ENCODE data around the gene CFAP61. TPM values are rescaled to one million over a fixed set of nuclear protein-coding genes. Genes with fewer than 3 reads are reported as not detected.

Gene CFAP61
- total RNA-seq, 1 experiment from 2014 or later: 0.19 TPM

- no peaks in the 10 kb centered on the region for H3K9me2 ChIP-seq (replicated peaks; ENCODE audit: insufficient read depth, low read length)
Observed at GRCh38 chr20:20139403-20139802, 87.1 kb downstream of the CFAP61 start.

GRCh38 chr20:20143165-20143564 is 90.8 kb downstream of the CFAP61 start:
- H3K9me2 ChIP-seq (replicated peaks; ENCODE audit: insufficient read depth, low read length): no peaks in the 10 kb centered on the region
- H3K4me3 ChIP-seq (ENCODE audit: low read length): no peak overlapping the region
- no peak for DNase-seq

More at GRCh38 chr20:20139403-20139802, 87.1 kb downstream of the CFAP61 start:
- no peak overlapping the region for H2AFZ ChIP-seq (ENCODE audit: low read length)
- no peaks in the 10 kb centered on the region for H4K20me1 ChIP-seq (ENCODE audit: insufficient read depth, low read depth, low read length)
- no peaks in the 10 kb centered on the region for H3K4me1 ChIP-seq (ENCODE audit: low read length)
- DNase-seq: no peak
- 0 out of 2 replicates have a peak, but pooled peaks cover 6% of the 10 kb centered on the region for H3K9me3 ChIP-seq (ENCODE audit: low read length)
- H3K4me2 ChIP-seq (ENCODE audit: low read depth, low read length, poor library complexity, severe bottlenecking): no peak overlapping the region
- H3K36me3 ChIP-seq (ENCODE audit: insufficient read depth, low read length): no peaks in the 10 kb centered on the region
- no peak overlapping the region for H3K27ac ChIP-seq (ENCODE audit: low read length)
- no peak overlapping the region for H3K4me3 ChIP-seq (ENCODE audit: low read length)
- H3K79me2 ChIP-seq (ENCODE audit: low read length): no peaks in the 10 kb centered on the region
- H3K9ac ChIP-seq (ENCODE audit: low read length): no peak overlapping the region
- H3K27me3 ChIP-seq (ENCODE audit: low read length): no peaks in the 10 kb centered on the region

GRCh38 chr20:20143646-20144045 is 91.3 kb downstream of the CFAP61 start:
- H3K27ac ChIP-seq (ENCODE audit: low read length): no peak overlapping the region
- H3K9me3 ChIP-seq (ENCODE audit: low read length): no peaks in the 10 kb centered on the region
- no peaks in the 10 kb centered on the region for H4K20me1 ChIP-seq (ENCODE audit: insufficient read depth, low read depth, low read length)
- no peak overlapping the region for H3K4me3 ChIP-seq (ENCODE audit: low read length)
- H2AFZ ChIP-seq (ENCODE audit: low read length): no peak overlapping the region
- H3K4me1 ChIP-seq (ENCODE audit: low read length): no peaks in the 10 kb centered on the region
- H3K36me3 ChIP-seq (ENCODE audit: insufficient read depth, low read length): no peaks in the 10 kb centered on the region
- H3K9ac ChIP-seq (ENCODE audit: low read length): no peak overlapping the region
- no peaks in the 10 kb centered on the region for H3K9me2 ChIP-seq (replicated peaks; ENCODE audit: insufficient read depth, low read length)
- H3K27me3 ChIP-seq (ENCODE audit: low read length): no peaks in the 10 kb centered on the region
- no peak for DNase-seq
- no peaks in the 10 kb centered on the region for H3K79me2 ChIP-seq (ENCODE audit: low read length)
- H3K4me2 ChIP-seq (ENCODE audit: low read depth, low read length, poor library complexity, severe bottlenecking): no peak overlapping the region

More at GRCh38 chr20:20143165-20143564, 90.8 kb downstream of the CFAP61 start:
- Histone ChIP-seq H3K27ac (ENCODE audit: low read length) (no peak overlapping the region), H3K4me1 (ENCODE audit: low read length) (no peaks in the 10 kb centered on the region), H3K27me3 (ENCODE audit: low read length) (no peaks in the 10 kb centered on the region), H3K79me2 (ENCODE audit: low read length) (no peaks in the 10 kb centered on the region), H3K9ac (ENCODE audit: low read length) (no peak overlapping the region), H4K20me1 (ENCODE audit: insufficient read depth, low read depth, low read length) (no peaks in the 10 kb centered on the region), H3K9me3 (ENCODE audit: low read length) (no peaks in the 10 kb centered on the region), H3K36me3 (ENCODE audit: insufficient read depth, low read length) (no peaks in the 10 kb centered on the region), H2AFZ (ENCODE audit: low read length) (no peak overlapping the region), H3K4me2 (ENCODE audit: low read depth, low read length, poor library complexity, severe bottlenecking) (no peak overlapping the region)

- no peak overlapping the region for H3K4me2 ChIP-seq (ENCODE audit: low read depth, low read length, poor library complexity, severe bottlenecking)
- no peaks in the 10 kb centered on the region for H3K36me3 ChIP-seq (ENCODE audit: insufficient read depth, low read length)
- H2AFZ ChIP-seq (ENCODE audit: low read length): no peak overlapping the region
Observed at GRCh38 chr20:20148779-20149178, 96.4 kb downstream of the CFAP61 start.

GRCh38 chr20:20150241-20150640 is 97.9 kb downstream of the CFAP61 start:
- Histone ChIP-seq H2AFZ (ENCODE audit: low read length) (no peak overlapping the region), H3K4me1 (ENCODE audit: low read length) (no peaks in the 10 kb centered on the region), H3K79me2 (ENCODE audit: low read length) (no peaks in the 10 kb centered on the region), H3K27me3 (ENCODE audit: low read length) (no peaks in the 10 kb centered on the region), H3K27ac (ENCODE audit: low read length) (no peak overlapping the region), H3K36me3 (ENCODE audit: insufficient read depth, low read length) (no peaks in the 10 kb centered on the region), H3K9me3 (ENCODE audit: low read length) (no peaks in the 10 kb centered on the region), H3K9me2 (replicated peaks; ENCODE audit: insufficient read depth, low read length) (no peaks in the 10 kb centered on the region), H3K4me2 (ENCODE audit: low read depth, low read length, poor library complexity, severe bottlenecking) (no peak overlapping the region), H3K9ac (ENCODE audit: low read length) (no peak overlapping the region), H4K20me1 (ENCODE audit: insufficient read depth, low read depth, low read length) (no peaks in the 10 kb centered on the region), H3K4me3 (ENCODE audit: low read length) (no peak overlapping the region)
- no peak for DNase-seq

More at GRCh38 chr20:20148779-20149178, 96.4 kb downstream of the CFAP61 start:
- DNase-seq: no peak
- no peaks in the 10 kb centered on the region for H3K9me2 ChIP-seq (replicated peaks; ENCODE audit: insufficient read depth, low read length)
- no peaks in the 10 kb centered on the region for H3K4me1 ChIP-seq (ENCODE audit: low read length)
- H3K9ac ChIP-seq (ENCODE audit: low read length): no peak overlapping the region
- H3K79me2 ChIP-seq (ENCODE audit: low read length): no peaks in the 10 kb centered on the region
- no peak overlapping the region for H3K4me3 ChIP-seq (ENCODE audit: low read length)
- H3K27me3 ChIP-seq (ENCODE audit: low read length): no peaks in the 10 kb centered on the region
- H3K9me3 ChIP-seq (ENCODE audit: low read length): no peaks in the 10 kb centered on the region
- H3K27ac ChIP-seq (ENCODE audit: low read length): no peak overlapping the region
- no peaks in the 10 kb centered on the region for H4K20me1 ChIP-seq (ENCODE audit: insufficient read depth, low read depth, low read length)

GRCh38 chr20:20160520-20160919 is 108.2 kb downstream of the CFAP61 start:
- H3K9me3 ChIP-seq (ENCODE audit: low read length): no peaks in the 10 kb centered on the region
- no peak for DNase-seq
- no peak overlapping the region for H3K4me3 ChIP-seq (ENCODE audit: low read length)
- H3K9me2 ChIP-seq (replicated peaks; ENCODE audit: insufficient read depth, low read length): no peaks in the 10 kb centered on the region
- no peak overlapping the region for H3K9ac ChIP-seq (ENCODE audit: low read length)
- no peaks in the 10 kb centered on the region for H3K4me1 ChIP-seq (ENCODE audit: low read length)
- no peak overlapping the region for H2AFZ ChIP-seq (ENCODE audit: low read length)
- H3K79me2 ChIP-seq (ENCODE audit: low read length): no peaks in the 10 kb centered on the region
- H3K27me3 ChIP-seq (ENCODE audit: low read length): no peaks in the 10 kb centered on the region
- no peaks in the 10 kb centered on the region for H3K36me3 ChIP-seq (ENCODE audit: insufficient read depth, low read length)
- H3K4me2 ChIP-seq (ENCODE audit: low read depth, low read length, poor library complexity, severe bottlenecking): no peak overlapping the region
- no peak overlapping the region for H3K27ac ChIP-seq (ENCODE audit: low read length)
- H4K20me1 ChIP-seq (ENCODE audit: insufficient read depth, low read depth, low read length): no peaks in the 10 kb centered on the region

GRCh38 chr20:20161611-20162010 is 109.3 kb downstream of the CFAP61 start:
- H3K9ac ChIP-seq (ENCODE audit: low read length): no peak overlapping the region
- no peaks in the 10 kb centered on the region for H3K9me3 ChIP-seq (ENCODE audit: low read length)
- no peaks in the 10 kb centered on the region for H3K36me3 ChIP-seq (ENCODE audit: insufficient read depth, low read length)
- no peaks in the 10 kb centered on the region for H3K79me2 ChIP-seq (ENCODE audit: low read length)
- no peaks in the 10 kb centered on the region for H3K27me3 ChIP-seq (ENCODE audit: low read length)
- H3K9me2 ChIP-seq (replicated peaks; ENCODE audit: insufficient read depth, low read length): no peaks in the 10 kb centered on the region
- no peaks in the 10 kb centered on the region for H3K4me1 ChIP-seq (ENCODE audit: low read length)
- H3K4me2 ChIP-seq (ENCODE audit: low read depth, low read length, poor library complexity, severe bottlenecking): no peak overlapping the region
- no peaks in the 10 kb centered on the region for H4K20me1 ChIP-seq (ENCODE audit: insufficient read depth, low read depth, low read length)
- H3K4me3 ChIP-seq (ENCODE audit: low read length): no peak overlapping the region
- no peak for DNase-seq
- no peak overlapping the region for H2AFZ ChIP-seq (ENCODE audit: low read length)
- H3K27ac ChIP-seq (ENCODE audit: low read length): no peak overlapping the region

- H3K79me2 ChIP-seq (ENCODE audit: low read length): no peaks in the 10 kb centered on the region
- no peaks in the 10 kb centered on the region for H3K27me3 ChIP-seq (ENCODE audit: low read length)
- no peaks in the 10 kb centered on the region for H3K36me3 ChIP-seq (ENCODE audit: insufficient read depth, low read length)
- DNase-seq: no peak
- H3K4me3 ChIP-seq (ENCODE audit: low read length): no peak overlapping the region
- H2AFZ ChIP-seq (ENCODE audit: low read length): no peak overlapping the region
- no peaks in the 10 kb centered on the region for H4K20me1 ChIP-seq (ENCODE audit: insufficient read depth, low read depth, low read length)
- H3K9me3 ChIP-seq (ENCODE audit: low read length): no peaks in the 10 kb centered on the region
- no peaks in the 10 kb centered on the region for H3K9me2 ChIP-seq (replicated peaks; ENCODE audit: insufficient read depth, low read length)
- no peak overlapping the region for H3K4me2 ChIP-seq (ENCODE audit: low read depth, low read length, poor library complexity, severe bottlenecking)
- no peak overlapping the region for H3K27ac ChIP-seq (ENCODE audit: low read length)
- H3K4me1 ChIP-seq (ENCODE audit: low read length): no peaks in the 10 kb centered on the region
- no peak overlapping the region for H3K9ac ChIP-seq (ENCODE audit: low read length)
Observed at GRCh38 chr20:20167698-20168097, 115.4 kb downstream of the CFAP61 start.

- H3K27ac ChIP-seq (ENCODE audit: low read length): no peak overlapping the region
- H3K9me3 ChIP-seq (ENCODE audit: low read length): no peaks in the 10 kb centered on the region
- H4K20me1 ChIP-seq (ENCODE audit: insufficient read depth, low read depth, low read length): no peaks in the 10 kb centered on the region
- H3K4me1 ChIP-seq (ENCODE audit: low read length): no peaks in the 10 kb centered on the region
- H3K9ac ChIP-seq (ENCODE audit: low read length): no peak overlapping the region
- no peak for DNase-seq
- H3K4me3 ChIP-seq (ENCODE audit: low read length): no peak overlapping the region
- H3K4me2 ChIP-seq (ENCODE audit: low read depth, low read length, poor library complexity, severe bottlenecking): no peak overlapping the region
- no peaks in the 10 kb centered on the region for H3K27me3 ChIP-seq (ENCODE audit: low read length)
- no peaks in the 10 kb centered on the region for H3K79me2 ChIP-seq (ENCODE audit: low read length)
- no peak overlapping the region for H2AFZ ChIP-seq (ENCODE audit: low read length)
- no peaks in the 10 kb centered on the region for H3K9me2 ChIP-seq (replicated peaks; ENCODE audit: insufficient read depth, low read length)
- H3K36me3 ChIP-seq (ENCODE audit: insufficient read depth, low read length): no peaks in the 10 kb centered on the region
Observed at GRCh38 chr20:20173254-20173653, 120.9 kb downstream of the CFAP61 start.

Measured in Karpas-422 (cell line).